Lower lobe of right lung (tissue), 2 donors: Measurements from ENCODE around the gene MARCO. TPM values are rescaled to one million over a fixed set of nuclear protein-coding genes. Genes with fewer than 3 reads are reported as not detected.

Source experiments
- ATAC-seq, 2 donors: fragments of 200-7000 bp; cut with Tn5 transposase; one replicate each; pipeline ENCODE4 v1.9.1; 2020 to 2022; ENCODE audit warnings: mild to moderate bottlenecking in 2 of 2, moderate library complexity in 2 of 2
- DNase-seq: peaks from one replicate; pipeline ENCODE4 v3.0.0-alpha.2; 2020
- H3K27ac ChIP-seq: fragments of 200-600 bp; one replicate; pipeline ENCODE4 v1.8.0; 2022
- H3K27me3 ChIP-seq: fragments of 200-600 bp; one replicate; pipeline ENCODE4 v1.8.0; 2022; ENCODE audit warnings: low read depth
- H3K36me3 ChIP-seq: fragments of 200-600 bp; one replicate; pipeline ENCODE4 v1.8.0; 2022; ENCODE audit warnings: mild to moderate bottlenecking
- H3K4me1 ChIP-seq: fragments of 200-600 bp; one replicate; pipeline ENCODE4 v1.8.0; 2022
- H3K4me3 ChIP-seq: fragments of 200-600 bp; one replicate; pipeline ENCODE4 v1.8.0; 2022; ENCODE audit warnings: mild to moderate bottlenecking
- H3K9me3 ChIP-seq: fragments of 200-600 bp; one replicate; pipeline ENCODE4 v1.8.0; 2022
- intact Hi-C: fragments of 100-400 bp; cut with DNase I; formaldehyde crosslinking; loops from one replicate; pipeline ENCODE4 v1.11.0; 2022
- total RNA-seq: library from RNA; stranded (reverse); fragmentation: NEBNext Ultra II Directional; extraction: Animal tissue kit (Norgen Biotek cat#: 25700); gene quantifications from one replicate; pipeline ENCODE4 v1.2.1, GENCODE V29; 2021
- TF ChIP-seq, protein P1 (sequence below): fragments of 200-600 bp; IDR thresholded peaks from one replicate; pipeline ENCODE4 v1.8.0; 2022; ENCODE audit warnings: antibody characterized with exemption, mild to moderate bottlenecking
- donor health status: DM: no; HTN: yes; CAD: no; lungs with severe emphysema.

The MARCO gene
- total RNA-seq, 1 donor from 2014 or later, result 491 TPM

DNA sequence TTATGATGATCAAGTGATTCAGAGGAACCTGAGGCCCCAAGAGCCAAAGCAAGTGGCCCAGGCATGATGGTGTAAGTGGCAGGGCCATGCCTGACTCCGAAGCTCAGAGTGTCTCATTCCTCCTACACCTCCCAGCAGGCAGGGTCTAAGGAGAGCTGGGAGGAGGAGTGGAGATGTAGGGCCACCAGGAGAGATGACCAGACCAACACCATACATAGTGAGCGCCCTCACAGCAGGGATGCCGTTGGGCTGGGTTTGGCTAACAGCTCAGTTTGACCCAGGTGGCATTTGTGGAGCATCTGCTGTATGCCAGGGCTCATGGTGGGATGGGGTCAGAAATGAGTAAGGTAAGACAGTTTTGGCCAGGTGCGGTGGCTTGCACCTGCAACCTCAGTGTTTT, 80.7 kb downstream of the MARCO start:
- Histone ChIP-seq H3K27me3 (peaks cover 6% of the 10 kb centered on the region), H3K9me3 (no peaks in the 10 kb centered on the region), H3K36me3 (no peaks in the 10 kb centered on the region), H3K4me3 (no peak overlapping the region), H3K27ac (no peak overlapping the region), H3K4me1 (no peaks in the 10 kb centered on the region)
- ATAC-seq (no peak), DNase-seq (no peak)
- TF ChIP-seq, protein P1, sequence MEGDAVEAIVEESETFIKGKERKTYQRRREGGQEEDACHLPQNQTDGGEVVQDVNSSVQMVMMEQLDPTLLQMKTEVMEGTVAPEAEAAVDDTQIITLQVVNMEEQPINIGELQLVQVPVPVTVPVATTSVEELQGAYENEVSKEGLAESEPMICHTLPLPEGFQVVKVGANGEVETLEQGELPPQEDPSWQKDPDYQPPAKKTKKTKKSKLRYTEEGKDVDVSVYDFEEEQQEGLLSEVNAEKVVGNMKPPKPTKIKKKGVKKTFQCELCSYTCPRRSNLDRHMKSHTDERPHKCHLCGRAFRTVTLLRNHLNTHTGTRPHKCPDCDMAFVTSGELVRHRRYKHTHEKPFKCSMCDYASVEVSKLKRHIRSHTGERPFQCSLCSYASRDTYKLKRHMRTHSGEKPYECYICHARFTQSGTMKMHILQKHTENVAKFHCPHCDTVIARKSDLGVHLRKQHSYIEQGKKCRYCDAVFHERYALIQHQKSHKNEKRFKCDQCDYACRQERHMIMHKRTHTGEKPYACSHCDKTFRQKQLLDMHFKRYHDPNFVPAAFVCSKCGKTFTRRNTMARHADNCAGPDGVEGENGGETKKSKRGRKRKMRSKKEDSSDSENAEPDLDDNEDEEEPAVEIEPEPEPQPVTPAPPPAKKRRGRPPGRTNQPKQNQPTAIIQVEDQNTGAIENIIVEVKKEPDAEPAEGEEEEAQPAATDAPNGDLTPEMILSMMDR, result no peak
- intact Hi-C loops, result no loop called here

GRCh38 chr2:119023534-119023933, 81.5 kb downstream of the MARCO start:
- no peak for ATAC-seq
- H3K27ac ChIP-seq, result no peak overlapping the region
- no peak for DNase-seq
- TF ChIP-seq, protein P1, result no peak
- H3K4me1 ChIP-seq, result no peaks in the 10 kb centered on the region
- H3K9me3 ChIP-seq, result no peaks in the 10 kb centered on the region
- no peaks in the 10 kb centered on the region for H3K36me3 ChIP-seq
- H3K4me3 ChIP-seq, result no peak overlapping the region
- intact Hi-C loops, result no loop called here
- H3K27me3 ChIP-seq, result peaks cover 6% of the 10 kb centered on the region

DNA sequence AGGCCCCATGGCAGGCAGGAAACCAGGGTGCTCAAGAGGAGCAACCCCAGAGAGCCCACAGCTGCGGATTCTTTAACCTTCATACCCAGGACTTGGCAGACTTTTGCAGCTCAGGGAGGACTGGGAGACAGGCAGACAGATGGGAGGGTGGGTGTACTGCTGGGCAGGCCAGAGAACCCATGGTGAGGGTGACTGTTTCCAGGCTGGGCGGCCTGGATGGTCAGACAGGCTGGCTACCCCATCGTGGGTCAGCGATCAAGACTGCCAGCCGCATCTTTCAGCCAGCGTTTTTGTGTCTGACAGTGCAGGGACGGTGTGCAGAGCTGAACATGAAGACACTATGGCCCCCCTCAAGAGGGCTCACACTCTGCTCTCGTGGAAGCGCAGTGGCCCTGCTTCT, 82.2 kb downstream of the MARCO start:
- intact Hi-C loops, result no loop called here
- Histone ChIP-seq H3K9me3 (no peaks in the 10 kb centered on the region), H3K27ac (no peak overlapping the region), H3K27me3 (peaks cover 6% of the 10 kb centered on the region), H3K4me1 (no peaks in the 10 kb centered on the region), H3K4me3 (no peak overlapping the region), H3K36me3 (no peaks in the 10 kb centered on the region)
- TF ChIP-seq, protein P1, result no peak
- no peak for DNase-seq
- ATAC-seq, result no peak

DNA sequence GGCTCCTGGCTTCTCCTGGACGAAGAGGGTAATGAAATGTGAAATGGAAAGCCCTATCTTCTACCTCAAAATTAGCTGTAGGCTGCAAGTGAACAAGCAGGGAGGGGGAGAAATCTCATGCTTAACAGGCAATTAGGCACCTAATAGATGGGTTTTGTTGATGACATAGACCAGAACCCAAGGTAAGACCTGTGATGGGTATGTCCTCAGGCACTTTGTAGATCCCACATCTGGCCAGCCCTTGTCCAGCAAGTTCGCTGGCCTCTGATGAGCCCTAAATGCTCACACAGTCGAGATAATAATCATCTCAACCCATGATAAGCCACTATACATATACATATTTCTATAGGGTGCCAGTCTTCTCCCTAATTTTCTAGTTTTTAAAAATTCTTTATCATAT, 82.6 kb downstream of the MARCO start:
- intact Hi-C loops, result no loop called here
- TF ChIP-seq, protein P1, result no peak
- no peak overlapping the region for H3K4me3 ChIP-seq
- no peaks in the 10 kb centered on the region for H3K4me1 ChIP-seq
- no peaks in the 10 kb centered on the region for H3K36me3 ChIP-seq
- H3K9me3 ChIP-seq, result no peaks in the 10 kb centered on the region
- no peak for DNase-seq
- no peak for ATAC-seq
- H3K27ac ChIP-seq, result no peak overlapping the region
- peaks cover 6% of the 10 kb centered on the region for H3K27me3 ChIP-seq

DNA sequence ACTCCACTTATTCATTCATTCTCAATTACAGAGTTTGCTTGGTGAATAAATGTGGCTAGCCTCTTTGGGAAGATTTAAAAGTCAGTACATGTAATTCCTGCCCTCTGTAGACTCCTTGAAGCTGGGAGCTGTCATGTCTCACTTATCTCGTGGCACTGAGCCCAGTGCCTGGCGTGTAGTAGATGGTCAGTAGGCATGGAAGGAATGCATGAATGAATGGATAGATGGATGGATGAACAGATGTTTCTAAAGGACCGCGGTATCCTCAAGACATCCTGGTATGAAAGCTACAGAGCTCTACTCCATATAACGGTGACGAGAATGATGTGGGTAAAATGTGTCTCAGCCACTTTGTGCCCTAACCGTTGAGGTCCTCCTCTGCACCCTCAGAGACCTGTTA, 83.0 kb downstream of the MARCO start:
- H3K9me3 ChIP-seq, result no peaks in the 10 kb centered on the region
- ATAC-seq (no peak), DNase-seq (no peak)
- H3K27ac ChIP-seq, result no peak overlapping the region
- no peaks in the 10 kb centered on the region for H3K4me1 ChIP-seq
- intact Hi-C loops, result no loop called here
- no peaks in the 10 kb centered on the region for H3K36me3 ChIP-seq
- H3K27me3 ChIP-seq, result peaks cover 6% of the 10 kb centered on the region
- TF ChIP-seq, protein P1, result no peak
- H3K4me3 ChIP-seq, result no peak overlapping the region
